Neutrophil (primary cell): ENCODE results near the gene MYMK.

Source experiments
- H3K27ac ChIP-seq: fragments of 200-600 bp; sonication (generic); 2 replicates; pipeline ENCODE4 v1.5.1; 2016; ENCODE audit warnings: mild to moderate bottlenecking, moderate library complexity
- H3K27me3 ChIP-seq: fragments of 200-600 bp; sonication (generic); 2 replicates; pipeline ENCODE4 v1.6.0; 2016; ENCODE audit warnings: mild to moderate bottlenecking
- H3K36me3 ChIP-seq: fragments of 200-600 bp; sonication (generic); 2 replicates; pipeline ENCODE4 v1.5.1; 2017
- H3K4me1 ChIP-seq, 2 experiments: fragments of 200-600 bp in 1 of 2; sonication (generic) in 1 of 2; 1 replicate in 1 of 2; 2 replicates in 1 of 2; pipeline versions ENCODE4 v1.5.1 to v1.6.1; 2013 to 2016; ENCODE audit warnings: low read depth in 1 of 2, low read length in 1 of 2, mild to moderate bottlenecking in 1 of 2, moderate library complexity in 1 of 2; ENCODE audit not compliant: control insufficient read depth in 1 of 2, insufficient read depth in 1 of 2
- H3K4me3 ChIP-seq, 2 experiments: fragments of 200-600 bp in 1 of 2; sonication (generic) in 1 of 2; 1 replicate in 1 of 2; 2 replicates in 1 of 2; pipeline ENCODE4 v1.5.1; 2013 to 2016; ENCODE audit warnings: low read depth in 1 of 2, low read length in 1 of 2, mild to moderate bottlenecking in 1 of 2, moderate library complexity in 1 of 2
- H3K9me3 ChIP-seq: fragments of 200-600 bp; sonication (generic); 2 replicates; pipeline ENCODE4 v1.5.1; 2016
- TF ChIP-seq, protein P1 (sequence below): fragments of 200-600 bp; sonication (generic); IDR thresholded peaks from 2 replicates; pipeline ENCODE4 v1.5.1; 2016; ENCODE audit warnings: antibody characterized with exemption

Gene MYMK

DNA sequence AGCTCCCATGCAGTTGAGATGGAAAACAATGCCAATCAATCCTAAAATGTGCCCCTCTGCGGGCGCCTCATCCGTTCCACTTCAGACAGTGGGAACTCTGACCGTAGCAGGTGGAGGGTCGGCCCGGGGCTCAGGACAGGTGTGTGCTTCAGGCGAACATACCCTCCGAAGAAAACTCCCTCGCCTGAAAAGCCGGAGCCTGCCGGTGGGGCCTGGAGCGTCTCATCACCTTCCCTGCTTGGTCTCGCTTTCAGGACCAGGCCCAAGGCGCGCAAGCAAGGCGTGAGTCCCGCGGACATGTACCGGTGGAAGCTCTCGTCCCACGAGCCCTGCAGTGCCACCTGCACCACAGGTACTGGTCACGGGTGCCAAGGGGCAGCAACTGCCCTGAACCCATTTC is 36.2 kb upstream of the MYMK start:
- peaks cover 23% of the 10 kb centered on the region for H3K27me3 ChIP-seq
- TF ChIP-seq, protein P1, sequence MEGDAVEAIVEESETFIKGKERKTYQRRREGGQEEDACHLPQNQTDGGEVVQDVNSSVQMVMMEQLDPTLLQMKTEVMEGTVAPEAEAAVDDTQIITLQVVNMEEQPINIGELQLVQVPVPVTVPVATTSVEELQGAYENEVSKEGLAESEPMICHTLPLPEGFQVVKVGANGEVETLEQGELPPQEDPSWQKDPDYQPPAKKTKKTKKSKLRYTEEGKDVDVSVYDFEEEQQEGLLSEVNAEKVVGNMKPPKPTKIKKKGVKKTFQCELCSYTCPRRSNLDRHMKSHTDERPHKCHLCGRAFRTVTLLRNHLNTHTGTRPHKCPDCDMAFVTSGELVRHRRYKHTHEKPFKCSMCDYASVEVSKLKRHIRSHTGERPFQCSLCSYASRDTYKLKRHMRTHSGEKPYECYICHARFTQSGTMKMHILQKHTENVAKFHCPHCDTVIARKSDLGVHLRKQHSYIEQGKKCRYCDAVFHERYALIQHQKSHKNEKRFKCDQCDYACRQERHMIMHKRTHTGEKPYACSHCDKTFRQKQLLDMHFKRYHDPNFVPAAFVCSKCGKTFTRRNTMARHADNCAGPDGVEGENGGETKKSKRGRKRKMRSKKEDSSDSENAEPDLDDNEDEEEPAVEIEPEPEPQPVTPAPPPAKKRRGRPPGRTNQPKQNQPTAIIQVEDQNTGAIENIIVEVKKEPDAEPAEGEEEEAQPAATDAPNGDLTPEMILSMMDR = no peak
- no peaks in the 10 kb centered on the region for H3K36me3 ChIP-seq
- no peak overlapping the region for H3K4me3 ChIP-seq
- H3K9me3 ChIP-seq = no peaks in the 10 kb centered on the region
- H3K4me1 ChIP-seq = peaks cover 3 to 5% of the 10 kb centered on the region in 2 experiments
- H3K27ac ChIP-seq = no peak overlapping the region

DNA sequence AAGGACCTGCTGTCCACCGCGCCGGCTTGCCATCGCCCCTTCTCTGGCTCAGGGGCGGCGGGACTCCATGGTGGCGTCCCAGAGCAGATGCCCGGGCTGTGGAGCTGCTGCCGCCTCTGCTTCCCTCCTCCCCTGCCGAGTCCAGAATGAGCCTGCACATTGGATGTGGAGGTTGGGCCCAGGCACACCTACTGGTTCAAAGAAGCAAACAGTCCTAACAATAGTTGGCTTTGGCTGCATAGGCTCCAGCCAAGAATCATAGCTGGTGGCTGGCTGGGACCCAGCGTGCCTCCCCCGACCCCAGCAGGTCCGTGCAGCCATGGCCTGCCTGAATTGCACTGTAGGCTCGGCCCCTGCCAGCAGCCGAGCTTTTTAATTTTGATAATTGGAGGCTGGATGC is 35.6 kb upstream of the MYMK start:
- Histone ChIP-seq H3K9me3 (no peaks in the 10 kb centered on the region), H3K4me1 (peaks cover 3 to 5% of the 10 kb centered on the region in 2 experiments), H3K27me3 (peaks cover 18% of the 10 kb centered on the region), H3K27ac (no peak overlapping the region), H3K4me3 (no peak overlapping the region), H3K36me3 (no peaks in the 10 kb centered on the region)
- TF ChIP-seq, protein P1 = no peak

DNA sequence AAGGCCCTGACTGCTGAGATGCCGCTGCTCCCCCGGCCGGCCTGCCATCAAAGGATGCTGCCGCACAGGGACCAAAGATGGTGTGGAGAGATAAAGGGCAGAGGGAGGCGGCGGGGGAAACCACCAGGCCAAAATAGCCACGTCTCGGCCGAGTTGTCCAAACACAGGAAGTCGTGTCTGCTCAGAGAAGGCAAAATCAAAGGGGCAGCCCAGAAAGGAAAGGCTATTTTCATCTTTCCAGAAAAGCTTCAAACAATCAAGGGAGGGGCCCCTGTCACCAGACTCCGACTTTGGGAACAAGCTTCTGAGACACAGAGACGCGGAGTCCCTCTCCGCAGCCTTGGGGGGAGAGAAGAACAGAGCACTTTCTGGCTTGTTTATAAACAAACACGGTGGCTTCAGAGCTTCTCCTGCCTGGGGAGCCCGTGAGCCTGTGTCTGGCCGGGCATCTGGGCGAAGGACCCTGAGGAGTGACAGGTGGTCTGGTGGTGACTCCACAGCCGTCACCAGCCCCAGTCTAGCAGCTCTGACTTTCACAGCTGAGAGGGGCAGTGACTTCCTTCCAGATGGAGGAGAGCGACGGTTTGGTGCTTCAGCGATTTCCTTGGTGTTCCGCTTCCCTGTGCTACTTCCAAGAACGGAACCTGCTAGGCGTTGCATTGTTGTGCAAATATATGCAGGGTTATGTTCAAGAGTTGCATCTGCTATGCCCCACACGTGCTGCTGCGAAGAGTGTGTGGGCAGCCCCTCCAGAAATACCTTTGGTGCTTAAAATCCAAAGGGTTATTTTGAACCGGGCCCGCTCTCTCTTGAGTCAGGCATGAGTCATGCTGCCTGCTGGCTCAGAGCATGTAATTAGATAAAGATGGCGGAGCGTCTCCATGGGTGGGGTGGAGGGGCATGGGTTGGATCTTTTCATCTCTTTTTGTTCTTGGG is 33.7 kb upstream of the MYMK start:
- TF ChIP-seq, protein P1 = no peak
- Histone ChIP-seq H3K9me3 (no peaks in the 10 kb centered on the region), H3K27ac (no peak overlapping the region), H3K4me3 (no peak overlapping the region), H3K36me3 (no peaks in the 10 kb centered on the region), H3K4me1 (peaks cover 3 to 5% of the 10 kb centered on the region in 2 experiments), H3K27me3 (peaks cover 17% of the 10 kb centered on the region)

DNA sequence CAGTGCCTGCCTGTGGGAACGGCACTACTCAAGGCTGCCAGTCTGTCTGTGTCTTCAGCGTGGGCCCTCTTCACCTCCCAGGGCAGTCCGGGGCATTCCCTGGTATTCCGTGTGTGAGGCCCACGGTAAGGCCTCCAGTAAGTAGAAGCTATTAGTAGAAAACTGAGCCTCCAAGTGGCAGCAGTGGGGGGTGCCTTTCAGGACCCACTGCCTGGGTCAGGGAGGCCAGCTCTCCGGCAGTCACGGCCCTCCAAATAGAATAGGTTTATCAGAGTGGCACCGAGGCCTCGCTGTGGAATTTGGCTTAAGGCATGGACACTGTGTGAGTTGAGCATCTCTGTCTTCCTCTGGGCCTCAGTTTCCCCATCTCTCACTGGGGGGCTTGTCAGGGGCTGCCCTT is 32.8 kb upstream of the MYMK start:
- H3K27me3 ChIP-seq = peaks cover 17% of the 10 kb centered on the region
- TF ChIP-seq, protein P1 = no peak
- H3K4me3 ChIP-seq = no peak overlapping the region

DNA sequence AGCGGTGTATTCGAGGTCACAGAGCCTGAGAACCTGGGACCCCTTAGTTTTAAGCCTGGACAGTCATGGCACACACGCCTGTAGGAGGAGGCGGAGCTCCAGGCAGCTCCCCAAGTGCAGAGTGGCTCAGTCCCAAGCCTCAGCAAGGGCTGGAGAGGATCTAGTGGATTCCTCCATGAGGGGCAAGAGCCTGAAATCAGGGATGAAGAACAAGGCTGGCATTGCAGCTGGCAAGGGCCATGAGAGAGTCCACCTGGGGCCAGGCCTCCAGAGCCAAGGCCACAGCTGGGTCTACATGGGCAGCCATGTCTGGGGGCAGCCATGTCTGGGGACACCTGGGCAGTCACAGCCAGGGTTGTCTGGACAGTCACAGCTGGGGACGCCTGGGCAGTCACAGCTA is 31.6 kb upstream of the MYMK start:
- Histone ChIP-seq H3K36me3 (no peaks in the 10 kb centered on the region), H3K27me3 (peaks cover 17% of the 10 kb centered on the region), H3K4me1 (peaks cover 3 to 5% of the 10 kb centered on the region in 2 experiments), H3K9me3 (no peaks in the 10 kb centered on the region), H3K4me3 (no peak overlapping the region), H3K27ac (no peak overlapping the region)
- TF ChIP-seq, protein P1 = no peak

More for the DNA sequence above, 32.8 kb upstream of the MYMK start:
- no peaks in the 10 kb centered on the region for H3K9me3 ChIP-seq
- H3K36me3 ChIP-seq = no peaks in the 10 kb centered on the region
- no peak overlapping the region for H3K27ac ChIP-seq
- H3K4me1 ChIP-seq = peaks cover 3 to 5% of the 10 kb centered on the region in 2 experiments
